AG09319 (cell line): ENCODE data around the gene OTOG.

Source experiments
- DNase-seq: peaks from one replicate; pipeline ENCODE4 v3.0.0-alpha.2; 2010; ENCODE audit warnings: low read depth; ENCODE audit errors: extremely low read depth
- TF ChIP-seq, protein P1 (sequence below): IDR thresholded peaks from 2 replicates; pipeline ENCODE4 v1.5.1; 2011; ENCODE audit warnings: low read depth, mild to moderate bottlenecking, inconsistent platforms, low read length, moderate library complexity

The OTOG gene

DNA sequence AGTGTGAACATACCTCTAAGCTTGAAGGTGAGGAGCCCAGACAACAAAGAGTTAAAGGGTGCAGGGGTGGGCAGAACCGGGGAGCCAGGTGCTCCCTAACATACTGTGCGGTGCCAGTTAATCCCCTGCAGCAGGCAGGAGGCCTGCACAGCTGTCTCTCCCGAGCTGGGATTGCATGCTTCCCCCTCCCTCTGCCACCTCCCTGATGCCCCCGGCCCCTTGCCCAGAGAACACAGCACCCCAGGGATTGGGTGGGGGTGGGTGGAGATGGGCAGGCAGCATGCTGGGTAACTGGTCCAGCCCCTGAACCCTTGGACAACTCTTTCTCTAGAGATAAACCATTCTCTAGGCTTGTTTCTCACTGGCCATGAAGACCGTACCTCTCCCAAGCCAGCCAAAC lies 104.6 kb downstream of the OTOG start:
- TF ChIP-seq, protein P1, sequence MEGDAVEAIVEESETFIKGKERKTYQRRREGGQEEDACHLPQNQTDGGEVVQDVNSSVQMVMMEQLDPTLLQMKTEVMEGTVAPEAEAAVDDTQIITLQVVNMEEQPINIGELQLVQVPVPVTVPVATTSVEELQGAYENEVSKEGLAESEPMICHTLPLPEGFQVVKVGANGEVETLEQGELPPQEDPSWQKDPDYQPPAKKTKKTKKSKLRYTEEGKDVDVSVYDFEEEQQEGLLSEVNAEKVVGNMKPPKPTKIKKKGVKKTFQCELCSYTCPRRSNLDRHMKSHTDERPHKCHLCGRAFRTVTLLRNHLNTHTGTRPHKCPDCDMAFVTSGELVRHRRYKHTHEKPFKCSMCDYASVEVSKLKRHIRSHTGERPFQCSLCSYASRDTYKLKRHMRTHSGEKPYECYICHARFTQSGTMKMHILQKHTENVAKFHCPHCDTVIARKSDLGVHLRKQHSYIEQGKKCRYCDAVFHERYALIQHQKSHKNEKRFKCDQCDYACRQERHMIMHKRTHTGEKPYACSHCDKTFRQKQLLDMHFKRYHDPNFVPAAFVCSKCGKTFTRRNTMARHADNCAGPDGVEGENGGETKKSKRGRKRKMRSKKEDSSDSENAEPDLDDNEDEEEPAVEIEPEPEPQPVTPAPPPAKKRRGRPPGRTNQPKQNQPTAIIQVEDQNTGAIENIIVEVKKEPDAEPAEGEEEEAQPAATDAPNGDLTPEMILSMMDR, result no peak
- no peak for DNase-seq

DNA sequence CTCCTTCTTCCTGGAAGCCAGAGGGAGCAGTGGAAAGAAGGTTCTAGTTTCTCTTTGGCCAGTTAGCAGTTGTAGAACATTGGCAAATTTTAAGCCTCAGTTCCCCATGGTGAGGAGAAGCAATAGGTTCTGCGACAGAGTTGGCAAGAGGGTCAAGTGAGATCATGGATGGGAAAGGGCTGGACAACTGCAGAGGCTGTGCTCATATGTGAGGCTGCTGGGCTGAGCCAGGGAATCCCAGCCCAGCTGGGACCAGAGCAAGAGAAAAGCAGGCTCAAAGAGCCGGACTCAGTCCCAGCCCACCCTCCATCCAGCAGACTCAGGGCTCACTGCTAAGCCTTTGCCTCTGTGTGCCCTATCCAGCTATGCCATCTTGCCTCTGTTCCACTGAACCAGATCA lies 105.5 kb downstream of the OTOG start:
- TF ChIP-seq, protein P1, result no peak
- no peak for DNase-seq

DNA sequence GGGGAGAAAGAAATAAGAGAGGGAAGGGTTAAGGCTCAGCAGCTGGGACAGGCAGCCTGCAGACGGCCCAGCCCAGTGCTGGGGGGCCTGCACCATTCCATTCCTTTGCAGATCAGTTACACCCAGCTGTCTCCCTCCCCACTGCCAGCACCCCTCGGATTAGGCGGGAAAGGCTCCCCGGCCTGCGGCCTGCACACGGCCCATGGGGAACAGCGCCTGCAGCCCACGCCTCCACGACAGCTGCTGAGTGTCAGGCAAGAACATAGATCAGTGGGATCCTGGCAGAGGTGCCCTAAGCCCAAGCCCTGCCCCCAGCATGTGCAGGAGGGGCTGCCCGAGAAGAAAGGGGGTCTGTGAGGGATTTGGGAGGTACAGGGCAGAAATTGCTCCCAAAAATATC lies 106.6 kb downstream of the OTOG start:
- TF ChIP-seq, protein P1, result no peak
- no peak for DNase-seq

DNA sequence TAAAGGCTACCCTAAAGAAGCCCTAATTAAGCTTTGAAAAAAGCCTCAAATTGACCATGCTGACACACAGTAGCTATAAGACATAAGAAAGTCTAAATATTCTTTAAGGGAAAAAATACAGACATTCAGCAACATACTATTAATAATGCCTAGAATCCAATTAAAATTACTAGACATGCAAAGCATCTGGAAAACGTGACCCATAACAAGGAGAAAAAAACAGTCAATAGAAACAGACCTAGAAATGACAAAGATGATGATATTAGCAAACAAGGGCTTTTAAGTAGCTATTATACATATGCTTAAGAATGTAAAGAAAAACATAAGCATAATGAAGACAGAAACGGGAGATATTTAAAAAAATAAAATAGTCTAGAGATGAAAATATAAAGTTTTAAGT lies 108.6 kb downstream of the OTOG start:
- DNase-seq, result no peak
- TF ChIP-seq, protein P1, result no peak

DNA sequence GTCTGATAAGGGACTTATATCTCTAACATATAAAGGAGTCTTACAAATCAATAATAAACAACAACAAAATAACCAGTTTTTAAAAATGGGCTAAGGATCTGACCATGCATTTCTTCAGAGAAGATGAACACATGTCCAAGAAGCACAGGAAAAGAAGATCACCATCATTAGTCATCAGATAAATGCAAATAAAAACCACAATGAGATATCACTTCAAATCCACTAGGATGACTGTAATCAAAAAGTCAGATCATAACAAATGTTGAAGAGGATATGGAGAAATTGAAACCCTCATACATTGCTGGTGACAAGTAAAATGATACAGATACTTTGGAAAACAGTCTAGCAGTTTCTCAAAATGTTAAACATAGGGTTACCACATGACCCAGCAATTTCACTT lies 111.2 kb downstream of the OTOG start:
- TF ChIP-seq, protein P1, result no peak

DNA sequence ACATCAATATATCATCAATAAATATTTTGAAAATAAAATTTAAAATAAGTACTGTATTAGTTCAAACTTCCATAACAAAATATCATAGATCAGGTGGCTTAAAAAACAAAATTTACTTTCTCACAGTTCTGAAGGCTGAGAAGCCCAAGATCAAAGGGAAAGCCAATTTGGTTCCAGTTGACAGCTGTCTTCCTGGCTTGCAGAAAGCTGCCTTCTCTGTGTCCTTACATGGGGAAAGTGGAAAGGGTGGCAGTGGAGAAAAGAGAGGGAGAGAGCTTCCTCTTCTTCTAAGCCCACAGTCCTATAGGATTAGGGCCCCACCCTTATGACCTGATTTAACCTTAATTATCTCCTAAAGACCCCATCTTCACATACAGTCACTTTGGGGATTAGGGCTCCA lies 121.1 kb downstream of the OTOG start:
- TF ChIP-seq, protein P1, result no peak
- no peak for DNase-seq

More for the DNA sequence above, 111.2 kb downstream of the OTOG start:
- DNase-seq, result no peak

DNA sequence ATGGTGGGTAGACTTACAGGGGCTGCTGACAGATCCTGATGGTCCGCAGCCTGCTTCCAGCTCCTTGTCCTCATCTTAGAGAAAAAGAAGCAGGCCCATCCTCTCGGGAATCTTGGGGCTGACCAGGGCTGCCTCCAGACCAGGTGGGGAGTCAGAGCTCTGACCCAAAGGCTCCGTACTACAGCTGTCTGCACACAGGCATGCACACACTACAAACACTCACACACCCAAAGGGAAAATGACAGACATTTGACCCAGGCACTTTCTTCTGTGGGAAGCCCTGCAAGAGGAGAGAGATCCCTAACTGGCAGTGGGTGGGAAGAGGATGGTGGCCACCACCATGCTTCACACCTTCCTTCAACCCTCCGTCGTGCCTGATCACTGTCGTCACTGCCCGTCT lies 125.4 kb downstream of the OTOG start:
- DNase-seq, result no peak
- TF ChIP-seq, protein P1, result no peak

DNA sequence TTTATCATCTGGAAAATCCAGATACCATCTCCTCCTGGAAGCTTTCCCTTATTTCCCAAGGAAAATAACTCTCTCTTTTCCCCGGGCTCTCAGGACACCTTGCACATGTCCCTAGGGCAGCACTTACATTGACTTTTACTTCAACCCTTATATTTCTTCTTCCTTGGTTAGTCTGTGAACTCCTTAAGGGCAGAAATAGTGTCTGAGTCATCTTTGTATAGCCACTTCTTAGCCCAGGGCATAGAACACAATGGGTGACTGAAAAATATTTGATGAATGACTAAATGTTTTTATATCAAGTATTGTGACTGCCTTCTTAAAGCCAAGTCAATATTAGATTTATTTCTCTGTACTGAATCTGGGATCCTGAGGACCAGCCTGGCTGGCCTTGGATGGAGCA lies 126.9 kb downstream of the OTOG start:
- TF ChIP-seq, protein P1, result no peak
- DNase-seq, result no peak
